ENCODE results near the gene AUTS2. TPM values are rescaled to one million over a fixed set of nuclear protein-coding genes. Genes with fewer than 3 reads are reported as not detected.

AUTS2 gene
- total RNA-seq, 1 experiment from 2014 or later: 2.5 TPM

DNA sequence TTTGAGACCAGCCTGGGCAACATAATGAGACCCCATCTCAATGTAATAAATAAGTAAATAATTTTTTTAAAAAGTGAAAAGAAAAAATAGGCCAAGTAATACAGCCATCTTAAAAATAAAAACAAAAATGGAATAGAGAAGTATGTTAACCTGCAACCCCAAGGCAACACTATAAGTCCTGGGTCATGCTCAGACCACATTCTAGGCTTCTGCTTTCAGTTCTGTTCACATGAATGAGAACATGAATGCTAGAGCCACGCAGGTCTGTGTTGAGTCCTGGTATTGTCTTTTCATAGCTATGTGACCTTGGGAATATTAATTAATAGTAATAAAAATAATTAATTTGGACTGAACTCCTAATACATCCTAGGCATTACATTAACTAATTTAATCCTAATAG is 284.0 kb downstream of the AUTS2 start:
- intact Hi-C loops (cut with micrococcal nuclease; ENCODE audit: unreplicated experiment) (no loop called here), in situ Hi-C loops (cut with HindIII; ENCODE audit: low pct_unique_long_range_greater_than_20kb, low sequenced_read_pairs) (no loop called here)
- no peak for TF ChIP-seq TCF7L2 (IDR thresholded peaks at IDR 0.05; ENCODE audit: low read depth, low read length)
- TF ChIP-seq POLR2AphosphoS5 (IDR thresholded peaks at IDR 0.05; ENCODE audit: low read depth, low read length): no peak
- no peak for TF ChIP-seq CTCF (IDR thresholded peaks at IDR 0.05)
- TF ChIP-seq SIN3A (IDR thresholded peaks at IDR 0.05; ENCODE audit: borderline replicate concordance, insufficient read depth, low read depth, low read length): no peak
- TF ChIP-seq REST (IDR thresholded peaks at IDR 0.05; ENCODE audit: insufficient read depth in 1 of 2, low read depth in 2 of 2, low read length in 1 of 2): no peak
- no peak overlapping the region for H3K27ac ChIP-seq (ENCODE audit: low read length)
- no peak for DNase-seq (ENCODE audit: low read depth, low spot score)
- POLR2A ChIA-PET: no interaction called here
- H3K27me3 ChIP-seq (ENCODE audit: control insufficient read depth, insufficient read depth, low read length): no peaks in the 10 kb centered on the region
- no TSS peak for BruUV-seq (replicated peaks)
- ATAC-seq: no peak
- no peaks in the 10 kb centered on the region for H3K4me1 ChIP-seq (ENCODE audit: control insufficient read depth, insufficient read depth, low read length)
- CTCF ChIA-PET: no interaction called here
- H3K4me3 ChIP-seq (ENCODE audit: low read depth in 2 of 2, low read length in 2 of 2): no peak overlapping the region
- no peaks in the 10 kb centered on the region for H3K9me3 ChIP-seq (ENCODE audit: control insufficient read depth, insufficient read depth, low read depth, low read length)
- no peaks in the 10 kb centered on the region for H3K36me3 ChIP-seq (ENCODE audit: control insufficient read depth, insufficient read depth, low read length)

DNA sequence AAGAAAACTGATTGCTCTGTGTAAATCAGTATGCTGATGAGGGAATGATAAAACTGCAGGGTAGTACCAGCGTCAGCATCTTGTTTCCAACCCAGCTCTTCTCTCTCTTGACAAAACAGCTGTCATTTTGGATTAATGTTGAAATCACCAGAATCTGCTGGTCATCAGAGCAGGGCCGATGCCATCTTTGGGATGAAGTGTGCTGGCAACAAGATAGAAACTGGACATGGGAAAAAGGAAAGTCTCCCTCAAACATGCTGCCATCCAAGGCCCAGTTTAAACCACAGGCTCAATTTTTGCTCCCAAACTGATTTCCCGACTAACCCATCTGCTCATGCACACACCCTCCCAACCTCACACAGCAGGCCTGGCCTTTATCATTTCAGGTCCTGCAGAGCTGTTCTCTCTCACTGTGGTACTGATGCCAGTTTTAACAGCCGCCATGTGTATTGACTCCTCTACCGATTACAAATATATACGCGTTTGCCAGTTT is 285.2 kb downstream of the AUTS2 start:
- intact Hi-C loops (cut with micrococcal nuclease; ENCODE audit: unreplicated experiment): no loop called here
- TF ChIP-seq SIN3A (IDR thresholded peaks at IDR 0.05; ENCODE audit: borderline replicate concordance, insufficient read depth, low read depth, low read length) (no peak), CTCF (IDR thresholded peaks at IDR 0.05) (no peak), TCF7L2 (IDR thresholded peaks at IDR 0.05; ENCODE audit: low read depth, low read length) (no peak), REST (IDR thresholded peaks at IDR 0.05; ENCODE audit: insufficient read depth in 1 of 2, low read depth in 2 of 2, low read length in 1 of 2) (no peak), POLR2AphosphoS5 (IDR thresholded peaks at IDR 0.05; ENCODE audit: low read depth, low read length) (no peak)
- no peak overlapping the region for H3K27ac ChIP-seq (ENCODE audit: low read length)

More for the DNA sequence above, 285.2 kb downstream of the AUTS2 start:
- CTCF ChIA-PET: no interaction called here
- DNase-seq (ENCODE audit: low read depth, low spot score): no peak
- Histone ChIP-seq H3K9me3 (ENCODE audit: control insufficient read depth, insufficient read depth, low read depth, low read length) (no peaks in the 10 kb centered on the region), H3K4me3 (ENCODE audit: low read depth in 2 of 2, low read length in 2 of 2) (no peak overlapping the region), H3K4me1 (ENCODE audit: control insufficient read depth, insufficient read depth, low read length) (no peaks in the 10 kb centered on the region), H3K36me3 (ENCODE audit: control insufficient read depth, insufficient read depth, low read length) (no peaks in the 10 kb centered on the region), H3K27me3 (ENCODE audit: control insufficient read depth, insufficient read depth, low read length) (no peaks in the 10 kb centered on the region)
- no TSS peak for BruUV-seq (replicated peaks)
- POLR2A ChIA-PET: no interaction called here
- no peak for ATAC-seq
- in situ Hi-C loops (cut with HindIII; ENCODE audit: low pct_unique_long_range_greater_than_20kb, low sequenced_read_pairs): no loop called here

Measured in Panc1 (cell line).